ENCODE data around the gene PLA2G15. TPM values are rescaled to one million over a fixed set of nuclear protein-coding genes. Genes with fewer than 3 reads are reported as not detected.

The PLA2G15 gene
- 12.3 TPM for polyA plus RNA-seq (2012; ENCODE audit: insufficient read depth, insufficient read length, low read depth)

- TF ChIP-seq, protein P1, sequence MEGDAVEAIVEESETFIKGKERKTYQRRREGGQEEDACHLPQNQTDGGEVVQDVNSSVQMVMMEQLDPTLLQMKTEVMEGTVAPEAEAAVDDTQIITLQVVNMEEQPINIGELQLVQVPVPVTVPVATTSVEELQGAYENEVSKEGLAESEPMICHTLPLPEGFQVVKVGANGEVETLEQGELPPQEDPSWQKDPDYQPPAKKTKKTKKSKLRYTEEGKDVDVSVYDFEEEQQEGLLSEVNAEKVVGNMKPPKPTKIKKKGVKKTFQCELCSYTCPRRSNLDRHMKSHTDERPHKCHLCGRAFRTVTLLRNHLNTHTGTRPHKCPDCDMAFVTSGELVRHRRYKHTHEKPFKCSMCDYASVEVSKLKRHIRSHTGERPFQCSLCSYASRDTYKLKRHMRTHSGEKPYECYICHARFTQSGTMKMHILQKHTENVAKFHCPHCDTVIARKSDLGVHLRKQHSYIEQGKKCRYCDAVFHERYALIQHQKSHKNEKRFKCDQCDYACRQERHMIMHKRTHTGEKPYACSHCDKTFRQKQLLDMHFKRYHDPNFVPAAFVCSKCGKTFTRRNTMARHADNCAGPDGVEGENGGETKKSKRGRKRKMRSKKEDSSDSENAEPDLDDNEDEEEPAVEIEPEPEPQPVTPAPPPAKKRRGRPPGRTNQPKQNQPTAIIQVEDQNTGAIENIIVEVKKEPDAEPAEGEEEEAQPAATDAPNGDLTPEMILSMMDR (IDR thresholded peaks at IDR 0.05; ENCODE audit: low read depth, low read length) = no peak
- H3K4me1 ChIP-seq = no peaks in the 10 kb centered on the region
- no peaks in the 10 kb centered on the region for H3K9me3 ChIP-seq
- H3K36me3 ChIP-seq = peaks cover 4% of the 10 kb centered on the region; the same call in 1 of the 2 replicates
- no peaks in the 10 kb centered on the region for H3K27me3 ChIP-seq
- DNase-seq = peak; percentile 97
- peak within 1 kb of the TSS; percentile 94 for H3K4me3 ChIP-seq (ENCODE audit: low read depth, low read length)
Measured at GRCh38 chr16:68244903-68245853, at the start of gene PLA2G15. TSS of gene PLA2G15 (plus strand) at chr16:68245373. CDS start at chr16:68245427, 54 bp downstream.

GRCh38 chr16:68197250-68197649 is 47.9 kb upstream of the PLA2G15 start:
- Histone ChIP-seq H3K36me3 (no peaks in the 10 kb centered on the region; the same call in 1 of the 2 replicates), H3K4me1 (no peaks in the 10 kb centered on the region), H3K27me3 (no peaks in the 10 kb centered on the region), H3K9me3 (no peaks in the 10 kb centered on the region), H3K4me3 (ENCODE audit: low read depth, low read length) (no peak overlapping the region)
- no peak for DNase-seq
- TF ChIP-seq, protein P1 (IDR thresholded peaks at IDR 0.05; ENCODE audit: low read depth, low read length) = no peak

DNA sequence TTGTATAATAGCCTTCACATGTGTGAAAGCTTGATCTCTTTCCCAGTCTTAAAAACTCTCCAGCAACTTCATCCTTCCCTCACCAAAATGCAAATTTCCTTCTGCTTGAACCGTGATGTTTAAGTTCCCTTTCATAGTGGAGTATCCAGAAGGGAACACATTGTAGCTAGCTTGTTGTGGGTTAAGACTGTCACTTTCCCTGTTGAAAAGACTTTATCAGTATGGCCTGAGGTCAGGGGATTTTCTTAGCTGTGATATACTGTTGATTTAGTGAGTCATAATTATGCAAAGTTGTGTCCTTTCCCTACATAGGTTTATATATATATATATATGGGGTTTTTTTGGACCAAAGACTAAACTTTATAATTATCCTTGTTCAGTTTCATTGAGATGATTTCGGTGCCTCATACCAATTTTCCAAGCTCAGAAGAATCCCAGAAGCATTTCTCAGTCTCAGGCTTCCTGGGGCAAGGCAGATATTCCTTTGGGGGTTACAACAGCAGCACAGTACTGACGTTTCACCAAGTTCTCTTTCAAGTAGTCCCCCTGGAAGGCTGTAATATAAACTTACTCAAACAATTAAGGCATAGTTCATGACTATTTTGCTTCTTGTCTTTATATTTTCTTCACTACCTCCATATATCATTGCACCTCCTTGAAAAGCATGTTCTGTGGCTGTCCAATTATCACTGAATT is 44.9 kb upstream of the PLA2G15 start:
- no peaks in the 10 kb centered on the region for H3K9me3 ChIP-seq
- no peaks in the 10 kb centered on the region for H3K4me1 ChIP-seq
- H3K4me3 ChIP-seq (ENCODE audit: low read depth, low read length) = no peak overlapping the region
- no peaks in the 10 kb centered on the region for H3K27me3 ChIP-seq
- TF ChIP-seq, protein P1 (IDR thresholded peaks at IDR 0.05; ENCODE audit: low read depth, low read length) = no peak
- no peaks in the 10 kb centered on the region for H3K36me3 ChIP-seq
- DNase-seq = no peak

DNA sequence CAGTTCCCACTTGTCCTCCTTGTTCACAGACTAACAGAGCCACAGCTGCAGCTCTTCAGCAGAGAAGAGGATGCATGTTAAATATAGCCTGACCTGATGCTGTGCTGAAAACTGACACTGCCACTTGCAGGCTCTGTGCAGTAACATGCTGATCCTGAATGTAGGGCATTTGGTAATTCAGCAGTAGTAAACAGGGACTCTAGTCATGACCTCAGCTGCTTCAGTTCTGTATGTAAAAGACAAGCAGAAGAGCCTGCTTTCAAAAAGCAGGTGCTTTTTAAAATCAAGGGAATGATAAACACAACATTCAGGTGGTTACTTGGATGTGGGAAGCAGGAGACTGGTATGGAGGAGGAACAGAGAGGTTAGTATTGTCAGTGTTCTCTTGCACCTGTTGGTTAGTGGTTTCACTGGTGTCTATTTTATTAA is 43.1 kb upstream of the PLA2G15 start:
- Histone ChIP-seq H3K36me3 (no peaks in the 10 kb centered on the region), H3K27me3 (no peaks in the 10 kb centered on the region), H3K4me3 (ENCODE audit: low read depth, low read length) (no peak overlapping the region), H3K4me1 (no peaks in the 10 kb centered on the region), H3K9me3 (no peaks in the 10 kb centered on the region)
- no peak for DNase-seq
- TF ChIP-seq, protein P1 (IDR thresholded peaks at IDR 0.05; ENCODE audit: low read depth, low read length) = no peak

- Histone ChIP-seq H3K4me1 (no peaks in the 10 kb centered on the region), H3K9me3 (no peaks in the 10 kb centered on the region)
Measured at GRCh38 chr16:68206245-68206644, 38.9 kb upstream of the PLA2G15 start.

More at GRCh38 chr16:68206245-68206644, 38.9 kb upstream of the PLA2G15 start:
- no peak for DNase-seq
- H3K4me3 ChIP-seq (ENCODE audit: low read depth, low read length) = no peak overlapping the region
- TF ChIP-seq, protein P1 (IDR thresholded peaks at IDR 0.05; ENCODE audit: low read depth, low read length) = no peak
- no peaks in the 10 kb centered on the region; the same call in 1 of the 2 replicates for H3K36me3 ChIP-seq
- H3K27me3 ChIP-seq = no peaks in the 10 kb centered on the region

Data from BE2C (cell line).